B cell (primary cell): ENCODE results near the gene GALR3.

Experiments
- EZH2 ChIP-seq: IDR thresholded peaks from 2 replicates; pipeline ENCODE4 v1.6.1; 2012; ENCODE audit warnings: borderline replicate concordance, low read depth, mild to moderate bottlenecking, moderate library complexity, low read length; ENCODE audit not compliant: insufficient read depth, poor library complexity, severe bottlenecking
- TF ChIP-seq, protein P1 (sequence below): fragments of 200-600 bp; IDR thresholded peaks from one replicate; pipeline ENCODE4 v1.8.0; 2022; ENCODE audit warnings: antibody characterized with exemption, mild to moderate bottlenecking

DNA sequence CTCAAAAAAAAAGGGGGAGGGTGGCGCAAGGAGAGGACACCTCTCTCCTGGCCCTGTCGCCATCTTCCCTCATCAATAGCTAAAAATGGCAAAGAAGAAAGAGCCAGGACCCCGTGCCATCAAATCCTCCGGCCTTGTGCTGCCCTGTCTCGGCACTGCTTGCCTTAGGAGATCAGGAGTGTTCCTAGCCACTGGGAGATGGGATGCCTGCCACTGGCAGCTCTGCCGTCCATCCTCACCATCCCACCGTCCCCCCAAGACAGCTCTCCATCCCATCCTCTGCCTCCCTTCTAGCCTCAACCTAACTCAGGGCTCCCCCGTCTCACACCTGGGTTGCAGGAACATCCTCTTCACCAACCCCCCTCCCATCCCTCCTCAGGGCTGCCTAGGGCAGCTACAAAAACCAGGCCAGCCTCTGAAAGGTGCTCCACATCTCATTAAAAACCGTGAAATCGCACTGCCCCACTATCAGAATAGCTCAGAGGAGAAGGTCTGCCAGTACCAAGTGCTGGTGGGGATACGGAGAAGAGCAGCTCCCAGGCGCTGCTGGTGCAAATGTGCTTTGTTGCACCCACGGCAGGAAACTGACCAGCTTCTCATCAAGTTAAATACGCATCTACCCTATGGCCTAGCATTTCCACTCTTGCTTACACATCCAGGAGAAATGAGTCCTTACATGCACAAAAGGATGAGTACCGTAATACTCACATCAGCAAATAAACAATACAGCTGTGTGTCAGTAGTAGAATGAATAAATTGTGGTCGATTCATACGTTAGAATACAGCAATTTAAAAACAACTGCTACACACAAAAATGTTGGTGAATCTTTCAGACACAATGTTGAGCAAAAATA lies 47.2 kb upstream of the GALR3 start:
- TF ChIP-seq, protein P1, sequence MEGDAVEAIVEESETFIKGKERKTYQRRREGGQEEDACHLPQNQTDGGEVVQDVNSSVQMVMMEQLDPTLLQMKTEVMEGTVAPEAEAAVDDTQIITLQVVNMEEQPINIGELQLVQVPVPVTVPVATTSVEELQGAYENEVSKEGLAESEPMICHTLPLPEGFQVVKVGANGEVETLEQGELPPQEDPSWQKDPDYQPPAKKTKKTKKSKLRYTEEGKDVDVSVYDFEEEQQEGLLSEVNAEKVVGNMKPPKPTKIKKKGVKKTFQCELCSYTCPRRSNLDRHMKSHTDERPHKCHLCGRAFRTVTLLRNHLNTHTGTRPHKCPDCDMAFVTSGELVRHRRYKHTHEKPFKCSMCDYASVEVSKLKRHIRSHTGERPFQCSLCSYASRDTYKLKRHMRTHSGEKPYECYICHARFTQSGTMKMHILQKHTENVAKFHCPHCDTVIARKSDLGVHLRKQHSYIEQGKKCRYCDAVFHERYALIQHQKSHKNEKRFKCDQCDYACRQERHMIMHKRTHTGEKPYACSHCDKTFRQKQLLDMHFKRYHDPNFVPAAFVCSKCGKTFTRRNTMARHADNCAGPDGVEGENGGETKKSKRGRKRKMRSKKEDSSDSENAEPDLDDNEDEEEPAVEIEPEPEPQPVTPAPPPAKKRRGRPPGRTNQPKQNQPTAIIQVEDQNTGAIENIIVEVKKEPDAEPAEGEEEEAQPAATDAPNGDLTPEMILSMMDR: no peak
- TF ChIP-seq EZH2: no peak
